ENCODE data around the gene POC5. TPM values are rescaled to one million over a fixed set of nuclear protein-coding genes. Genes with fewer than 3 reads are reported as not detected.

The POC5 gene
- total RNA-seq, 1 donor from 2014 or later = 9.0 TPM

GRCh38 chr5:75668445-75668844 is 48.8 kb downstream of the POC5 start:
- no peak for TF ChIP-seq CTCF (IDR thresholded peaks at IDR 0.05; ENCODE audit: insufficient read depth, low read depth, low read length)
- no peak for TF ChIP-seq EZH2 (IDR thresholded peaks at IDR 0.05; ENCODE audit: insufficient read depth, low read length)
- Mint-ChIP-seq H3K4me3 (ENCODE audit: unreplicated experiment) (no peak overlapping the region), H3K27me3 (ENCODE audit: low read depth, unreplicated experiment) (peaks cover 3% of the 10 kb centered on the region), H3K36me3 (ENCODE audit: low read depth, unreplicated experiment) (peaks cover 4% of the 10 kb centered on the region), H3K27ac (ENCODE audit: unreplicated experiment) (no peak overlapping the region), H3K9me3 (ENCODE audit: unreplicated experiment) (no peaks in the 10 kb centered on the region), H3K4me1 (ENCODE audit: low read depth, unreplicated experiment) (peaks cover 14% of the 10 kb centered on the region)
- H3K27me3 ChIP-seq (ENCODE audit: insufficient read depth, low read length) = no peaks in the 10 kb centered on the region
- DNase-seq (ENCODE audit: low read depth) (no peak), FAIRE-seq (no peak)
- H3K9me3 ChIP-seq (ENCODE audit: insufficient read depth, low read depth, low read length) = no peaks in the 10 kb centered on the region
- no peaks in the 10 kb centered on the region for H3K36me3 ChIP-seq (ENCODE audit: insufficient read depth, low read length)
- no peak overlapping the region for H3K4me2 ChIP-seq (ENCODE audit: low read length)
- no peaks in the 10 kb centered on the region for H3K79me2 ChIP-seq (ENCODE audit: insufficient read depth, low read length)
- no peaks in the 10 kb centered on the region for H4K20me1 ChIP-seq (ENCODE audit: insufficient read depth, low read length)
- no peak overlapping the region for H3K4me3 ChIP-seq (ENCODE audit: insufficient read depth, low read depth, low read length)
- H3K4me1 ChIP-seq (ENCODE audit: insufficient read depth, low read length) = peaks cover 6% of the 10 kb centered on the region
- no peak overlapping the region for H3K9ac ChIP-seq (ENCODE audit: low read length)
- H3K27ac ChIP-seq (ENCODE audit: low read depth, low read length) = no peak overlapping the region
- H2AFZ ChIP-seq (ENCODE audit: low read depth, low read length) = no peak overlapping the region

GRCh38 chr5:75667586-75667985 is 49.7 kb downstream of the POC5 start:
- Histone ChIP-seq H3K27me3 (ENCODE audit: insufficient read depth, low read length) (no peaks in the 10 kb centered on the region), H3K27ac (ENCODE audit: low read depth, low read length) (no peak overlapping the region), H2AFZ (ENCODE audit: low read depth, low read length) (no peak overlapping the region), H4K20me1 (ENCODE audit: insufficient read depth, low read length) (no peaks in the 10 kb centered on the region), H3K4me2 (ENCODE audit: low read length) (no peak overlapping the region), H3K79me2 (ENCODE audit: insufficient read depth, low read length) (no peaks in the 10 kb centered on the region), H3K36me3 (ENCODE audit: insufficient read depth, low read length) (no peaks in the 10 kb centered on the region), H3K4me1 (ENCODE audit: insufficient read depth, low read length) (peaks cover 6% of the 10 kb centered on the region), H3K9me3 (ENCODE audit: insufficient read depth, low read depth, low read length) (no peaks in the 10 kb centered on the region), H3K9ac (ENCODE audit: low read length) (no peak overlapping the region), H3K4me3 (ENCODE audit: insufficient read depth, low read depth, low read length) (no peak overlapping the region)
- FAIRE-seq (no peak), DNase-seq (ENCODE audit: low read depth) (no peak)
- Mint-ChIP-seq H3K27me3 (ENCODE audit: low read depth, unreplicated experiment) (peaks cover 3% of the 10 kb centered on the region), H3K4me1 (ENCODE audit: low read depth, unreplicated experiment) (peaks cover 14% of the 10 kb centered on the region), H3K27ac (ENCODE audit: unreplicated experiment) (no peak overlapping the region), H3K9me3 (ENCODE audit: unreplicated experiment) (no peaks in the 10 kb centered on the region), H3K36me3 (ENCODE audit: low read depth, unreplicated experiment) (peaks cover 4% of the 10 kb centered on the region), H3K4me3 (ENCODE audit: unreplicated experiment) (no peak overlapping the region)
- TF ChIP-seq EZH2 (IDR thresholded peaks at IDR 0.05; ENCODE audit: insufficient read depth, low read length) = no peak
- no peak for TF ChIP-seq CTCF (IDR thresholded peaks at IDR 0.05; ENCODE audit: insufficient read depth, low read depth, low read length)

GRCh38 chr5:75666801-75667200 is 50.4 kb downstream of the POC5 start:
- H3K27me3 ChIP-seq (ENCODE audit: insufficient read depth, low read length) = no peaks in the 10 kb centered on the region
- no peak overlapping the region for H3K4me2 ChIP-seq (ENCODE audit: low read length)
- H4K20me1 ChIP-seq (ENCODE audit: insufficient read depth, low read length) = no peaks in the 10 kb centered on the region
- H3K27ac ChIP-seq (ENCODE audit: low read depth, low read length) = no peak overlapping the region
- Mint-ChIP-seq H3K4me3 (ENCODE audit: unreplicated experiment) (no peak overlapping the region), H3K27ac (ENCODE audit: unreplicated experiment) (no peak overlapping the region), H3K27me3 (ENCODE audit: low read depth, unreplicated experiment) (peaks cover 3% of the 10 kb centered on the region), H3K36me3 (ENCODE audit: low read depth, unreplicated experiment) (no peaks in the 10 kb centered on the region), H3K9me3 (ENCODE audit: unreplicated experiment) (no peaks in the 10 kb centered on the region), H3K4me1 (ENCODE audit: low read depth, unreplicated experiment) (peaks cover 14% of the 10 kb centered on the region)
- H3K9ac ChIP-seq (ENCODE audit: low read length) = no peak overlapping the region
- H3K9me3 ChIP-seq (ENCODE audit: insufficient read depth, low read depth, low read length) = no peaks in the 10 kb centered on the region
- TF ChIP-seq EZH2 (IDR thresholded peaks at IDR 0.05; ENCODE audit: insufficient read depth, low read length) (no peak), CTCF (IDR thresholded peaks at IDR 0.05; ENCODE audit: insufficient read depth, low read depth, low read length) (no peak)
- no peak for FAIRE-seq
- no peaks in the 10 kb centered on the region for H3K36me3 ChIP-seq (ENCODE audit: insufficient read depth, low read length)
- H3K4me1 ChIP-seq (ENCODE audit: insufficient read depth, low read length) = peaks cover 6% of the 10 kb centered on the region
- H3K79me2 ChIP-seq (ENCODE audit: insufficient read depth, low read length) = no peaks in the 10 kb centered on the region
- no peak overlapping the region for H3K4me3 ChIP-seq (ENCODE audit: insufficient read depth, low read depth, low read length)
- no peak overlapping the region for H2AFZ ChIP-seq (ENCODE audit: low read depth, low read length)
- DNase-seq (ENCODE audit: low read depth) = no peak

Data from astrocyte (in vitro differentiated cells and primary cell).